ENCODE results near the gene RAB1B.

Gene RAB1B

DNA sequence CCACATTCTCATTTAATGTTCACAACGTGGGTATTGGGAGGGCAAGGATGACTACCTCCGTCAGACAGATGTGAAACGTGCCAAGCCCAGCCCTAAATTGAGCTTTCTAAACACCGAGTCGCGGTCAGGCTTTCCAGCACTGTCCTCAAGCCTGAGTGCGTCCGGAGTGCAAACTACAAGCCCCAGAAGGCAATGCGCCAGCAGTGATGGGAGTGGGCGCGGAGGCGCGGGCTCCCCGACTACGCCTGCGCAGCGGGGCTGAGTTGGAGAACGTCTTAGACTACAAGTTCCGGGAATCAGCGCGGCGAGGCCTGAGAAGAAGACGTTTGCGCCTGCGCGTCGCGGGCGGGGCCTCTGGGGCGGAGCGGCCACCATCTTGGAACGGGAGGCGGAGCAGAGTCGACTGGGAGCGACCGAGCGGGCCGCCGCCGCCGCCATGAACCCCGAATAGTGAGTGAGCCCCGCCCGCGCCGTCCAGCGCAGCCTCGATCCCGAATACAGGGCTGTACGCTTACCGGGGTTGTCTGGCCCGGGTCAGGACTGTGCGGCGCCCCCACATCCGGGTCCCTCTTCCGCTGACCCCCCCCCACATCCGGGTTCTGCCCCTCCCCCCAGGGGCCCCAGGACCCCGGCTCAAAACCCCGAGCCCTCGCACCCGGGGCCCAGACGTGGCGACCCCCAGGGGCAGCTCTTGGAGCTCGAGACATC, at the start of gene RAB1B:
TSS of gene RAB1B (plus strand) at position 396 of the 708 bp plus-strand sequence. CDS start at position 437, 41 bp downstream.
- DNase-seq = peak; percentile 97 to 98

DNA sequence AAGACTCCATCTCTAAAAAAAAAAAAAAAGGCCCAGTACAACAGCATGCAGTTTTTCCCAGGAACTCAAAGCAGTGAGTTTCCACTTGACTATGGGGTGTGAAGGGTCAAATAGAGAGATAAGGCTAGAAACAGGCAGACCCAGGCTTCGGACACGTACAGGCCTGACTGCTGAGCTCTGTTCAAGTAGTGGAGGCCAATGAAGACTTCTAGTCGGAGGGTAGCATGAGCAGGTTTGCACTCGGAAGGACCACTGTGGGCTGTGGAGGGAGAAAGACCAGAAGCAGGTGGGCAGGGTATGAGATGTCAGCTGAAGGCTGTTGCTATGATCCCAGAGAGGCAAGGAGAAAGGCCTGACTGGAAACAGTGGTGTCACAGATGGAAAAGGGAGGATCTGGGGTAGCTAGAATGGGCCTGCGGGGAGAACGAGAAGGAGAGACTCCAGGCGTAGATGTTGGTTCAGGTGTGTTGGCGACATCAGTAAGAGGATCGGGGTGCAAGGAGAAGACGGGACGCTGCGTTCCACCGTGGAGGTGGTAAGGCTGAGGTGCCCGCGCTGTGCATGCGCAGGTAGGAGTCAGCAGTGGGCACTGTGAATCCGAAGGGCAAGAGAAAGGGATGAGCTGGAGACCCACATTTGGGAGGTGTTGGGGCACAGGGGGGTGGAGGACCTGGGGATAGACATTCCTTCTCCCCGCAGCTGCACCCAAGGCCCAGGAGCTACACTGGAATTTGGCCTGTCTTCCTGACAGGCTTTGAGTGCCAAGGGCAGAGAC, 49.4 kb upstream of the RAB1B start:
- DNase-seq = no peak

DNA sequence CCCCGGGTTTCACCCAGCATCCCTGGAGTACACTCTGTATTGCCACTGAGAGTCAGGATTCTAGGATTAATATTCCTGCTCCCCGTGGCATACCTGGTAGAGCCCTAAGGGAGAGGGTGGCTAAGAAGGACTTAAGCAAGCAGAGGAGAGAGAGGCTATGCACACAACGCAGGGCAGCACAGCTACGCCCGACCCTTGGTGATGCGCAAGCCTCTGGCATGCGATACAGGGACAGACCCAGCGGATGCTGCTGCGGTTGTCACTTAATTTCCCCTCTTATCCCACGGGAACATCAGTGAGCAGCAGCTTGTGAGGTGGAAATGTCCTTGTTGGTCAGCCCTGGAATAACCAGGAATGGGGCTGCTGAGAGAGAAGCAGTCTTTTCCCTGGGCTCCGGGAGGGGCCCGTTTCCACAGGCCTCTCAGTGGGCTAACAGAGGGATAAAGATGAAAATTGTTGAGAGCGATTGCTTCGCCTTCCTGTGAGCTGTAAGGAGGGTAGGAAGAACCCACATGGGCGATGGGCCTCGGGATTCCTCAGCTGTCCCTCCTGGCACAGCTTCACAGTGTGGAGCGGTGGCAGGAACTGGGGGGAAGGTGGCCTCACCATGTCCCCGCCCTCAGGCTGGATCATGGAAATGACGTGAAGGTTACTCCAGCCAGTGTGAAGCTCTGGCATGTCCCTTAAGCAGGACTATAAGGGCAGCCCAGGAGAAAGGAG, 48.4 kb upstream of the RAB1B start:
- no peak for DNase-seq

DNA sequence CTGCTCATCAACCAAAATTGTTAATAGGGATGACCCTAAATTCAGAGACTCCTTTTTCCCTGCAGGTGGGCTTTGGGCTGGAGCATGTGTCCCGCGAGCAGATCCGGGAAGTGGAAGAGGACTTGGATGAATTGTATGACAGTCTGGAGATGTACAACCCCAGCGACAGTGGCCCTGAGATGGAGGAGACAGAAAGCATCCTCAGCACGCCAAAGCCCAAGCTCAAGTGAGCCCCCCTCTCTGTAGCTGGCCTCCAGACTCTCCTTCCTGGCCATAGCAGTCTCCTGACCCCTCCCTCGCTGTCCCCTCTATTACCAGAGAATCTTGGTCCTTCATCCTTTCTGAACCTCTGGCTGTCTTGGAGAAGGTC, 47.9 kb upstream of the RAB1B start:
- DNase-seq = no peak

DNA sequence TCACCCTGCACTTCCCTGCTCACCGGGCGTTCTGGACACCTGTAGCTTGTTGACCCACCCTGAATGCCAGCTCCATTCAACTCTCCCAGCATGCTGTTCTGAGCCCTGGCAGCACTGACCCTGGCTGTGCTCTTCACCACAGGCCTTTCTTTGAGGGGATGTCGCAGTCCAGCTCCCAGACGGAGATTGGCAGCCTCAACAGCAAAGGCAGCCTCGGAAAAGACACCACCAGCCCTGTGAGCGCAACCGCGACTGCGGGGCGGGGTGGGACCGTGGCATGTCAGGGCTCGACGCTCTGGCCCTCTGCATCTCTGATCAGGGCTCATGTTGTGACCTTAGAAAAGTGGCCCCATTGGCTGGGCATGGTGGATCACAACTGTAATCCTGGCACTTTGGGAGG, 47.4 kb upstream of the RAB1B start:
- DNase-seq = no peak

DNA sequence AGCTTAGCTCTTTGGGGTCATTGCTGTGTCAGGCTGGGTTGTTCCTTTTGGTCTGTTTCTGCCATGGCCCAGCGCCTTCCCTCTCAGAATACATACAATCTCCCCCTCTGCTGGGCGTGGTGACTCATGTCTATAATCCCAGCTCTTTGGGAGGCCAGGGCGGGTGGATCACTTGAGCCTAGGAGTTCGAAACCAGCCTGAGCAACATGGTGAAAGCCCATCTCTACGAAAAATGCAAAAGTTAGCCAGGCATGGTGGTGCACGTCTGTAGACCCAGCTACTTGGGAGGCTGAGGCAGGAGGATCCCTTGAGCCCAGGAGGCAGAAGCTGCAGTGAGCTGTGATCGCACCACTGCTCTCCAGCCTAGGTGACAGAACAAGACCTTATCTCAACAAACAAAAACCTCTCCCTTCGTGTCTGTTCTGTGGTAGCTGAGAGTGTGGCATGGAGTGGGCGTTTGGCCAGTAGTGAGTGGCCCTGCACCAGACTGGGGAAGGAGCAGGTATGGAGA, 46.7 kb upstream of the RAB1B start:
- no peak for DNase-seq

DNA sequence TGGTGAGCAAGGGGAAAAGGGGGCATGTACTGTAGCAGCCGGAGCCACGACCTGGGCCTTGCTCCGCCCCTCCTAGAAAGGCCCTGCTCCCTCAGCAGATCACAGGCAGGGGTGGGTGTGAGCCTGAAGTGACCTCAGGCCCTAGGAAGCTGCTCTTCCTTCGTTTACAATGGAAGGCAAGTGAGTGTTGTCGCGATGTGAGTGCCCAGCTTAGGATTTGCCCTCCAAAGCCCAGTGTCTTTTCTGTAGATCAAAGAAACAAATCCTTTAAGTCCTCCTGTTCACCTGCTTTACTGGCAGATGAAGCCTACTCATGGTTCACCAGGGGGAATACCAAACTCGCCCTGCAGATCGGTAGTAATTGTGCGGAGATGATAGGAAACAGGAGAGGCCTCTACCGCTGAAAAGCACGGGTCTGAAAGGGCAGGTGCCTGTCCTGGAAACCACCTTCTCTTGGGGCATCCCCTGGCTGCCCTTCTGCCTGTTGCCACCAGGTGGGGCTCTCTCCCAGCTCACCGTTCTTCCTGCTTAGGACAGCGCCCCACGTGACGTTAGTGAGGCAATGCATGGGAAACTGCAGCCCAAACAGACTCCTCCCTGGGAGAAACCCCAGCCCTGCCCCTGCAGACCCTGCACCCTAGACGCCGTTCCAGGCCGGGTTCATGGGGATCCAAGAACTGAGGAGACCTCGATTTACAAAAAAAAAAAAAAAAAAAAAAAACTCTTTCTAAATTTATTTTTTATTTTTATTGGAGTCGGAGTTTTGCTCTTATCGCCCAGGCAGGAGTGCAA, 45.9 kb upstream of the RAB1B start:
- DNase-seq = peak; percentile 89 to 90

DNA sequence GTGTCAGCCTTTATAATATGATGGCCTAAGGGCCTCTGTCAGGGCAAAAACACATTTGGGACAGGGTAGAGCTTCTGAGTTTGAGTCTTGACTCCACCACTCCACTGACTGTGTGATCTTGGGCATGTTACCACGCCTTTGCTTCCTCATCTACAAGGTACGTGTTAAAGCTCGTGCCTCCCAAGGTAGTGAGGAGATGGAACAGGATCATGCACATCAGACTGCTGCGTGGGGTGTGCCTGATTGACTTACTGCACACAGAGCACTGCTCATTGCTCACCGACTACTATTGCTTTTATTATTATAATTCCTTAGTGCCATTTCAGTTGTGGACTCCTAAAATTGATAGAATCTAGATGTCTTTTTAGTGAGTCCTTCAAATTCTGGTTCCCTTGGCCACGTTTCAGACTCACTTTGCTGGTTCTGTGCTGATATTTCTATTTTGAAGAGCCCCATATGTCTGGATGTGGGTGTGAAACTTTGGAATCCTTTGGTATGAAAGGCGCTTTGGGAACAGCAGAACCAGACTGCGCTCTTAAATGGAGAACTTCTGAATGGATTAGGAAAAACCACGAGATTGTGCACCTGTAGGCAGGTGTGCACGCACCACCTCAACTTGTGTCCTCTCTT, 44.1 kb upstream of the RAB1B start:
- DNase-seq = no peak

DNA sequence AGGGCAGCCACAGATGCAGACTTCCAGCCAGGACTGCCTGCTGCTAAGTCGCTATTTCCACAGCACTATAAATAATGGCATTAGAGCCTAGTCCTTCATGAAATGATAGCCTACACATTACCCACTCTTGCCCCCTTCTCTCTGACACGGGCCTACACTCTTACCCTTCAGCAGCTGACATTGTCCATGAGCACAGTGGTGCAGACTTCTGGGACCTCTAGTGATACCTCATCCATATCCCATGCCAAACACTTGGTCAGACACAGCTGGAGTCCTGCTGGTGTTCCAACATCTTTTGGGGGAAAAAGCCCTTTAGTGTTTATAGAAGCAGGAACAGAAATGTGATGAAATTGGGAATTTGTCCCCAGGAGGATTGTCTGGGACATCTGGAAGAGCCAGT, 43.4 kb upstream of the RAB1B start:
- DNase-seq = no peak

DNA sequence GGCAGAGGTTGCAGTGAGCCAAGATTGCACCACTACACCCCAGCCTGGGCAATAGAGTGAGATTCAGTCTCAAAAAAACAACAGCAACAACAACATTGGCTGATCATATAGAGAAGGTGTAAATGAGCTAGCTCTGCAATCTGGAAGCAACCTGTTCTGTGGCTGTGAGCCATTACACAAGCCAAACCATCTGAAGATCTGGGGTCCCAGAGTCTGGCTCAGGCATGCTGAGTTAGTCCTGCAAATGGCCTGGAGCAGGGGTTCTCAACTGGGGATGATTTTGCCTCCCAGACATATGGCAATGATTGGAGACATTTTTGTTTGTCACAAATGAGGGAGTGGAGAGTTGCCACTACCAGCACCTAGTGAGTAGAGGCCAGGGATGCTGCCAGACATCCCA, 42.3 kb upstream of the RAB1B start:
- DNase-seq = no peak

DNA sequence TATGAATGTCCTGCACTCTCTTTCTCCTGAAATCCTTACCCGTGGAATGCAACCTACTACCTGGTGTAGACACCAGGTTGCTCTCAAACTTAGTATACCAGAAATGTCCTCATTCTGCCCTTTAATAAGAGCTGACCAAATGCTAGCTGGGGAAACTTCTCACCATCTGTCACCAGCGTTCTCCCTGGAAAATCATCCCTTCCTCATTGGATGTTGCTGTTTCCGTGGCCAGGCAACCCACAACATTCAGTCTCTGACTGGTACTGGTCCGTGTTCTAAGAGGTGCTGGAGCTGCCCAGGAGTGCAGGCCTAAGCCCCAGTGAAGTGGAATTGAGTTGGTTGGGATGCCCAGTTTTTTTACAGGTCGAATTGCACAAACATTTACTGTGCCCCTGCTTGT, 40.7 kb upstream of the RAB1B start:
- no peak for DNase-seq

DNA sequence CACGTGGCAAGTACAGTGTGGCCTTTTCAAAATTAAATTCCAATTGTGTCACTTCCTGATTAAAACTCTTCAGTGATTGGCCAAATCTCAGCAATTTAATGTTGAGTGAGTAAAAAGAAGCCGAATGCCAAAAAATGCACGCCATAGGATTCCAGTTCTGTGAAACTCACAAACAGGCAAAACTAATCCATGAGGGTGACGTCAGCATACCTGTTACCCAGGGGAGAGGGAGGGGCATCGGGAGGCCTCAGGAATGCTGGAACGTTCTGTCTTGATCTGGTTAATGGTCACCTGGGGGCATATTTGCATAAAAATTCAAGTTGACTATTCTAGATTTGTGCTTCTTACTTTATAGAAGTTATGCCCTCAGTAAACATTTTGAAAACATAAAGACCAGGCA, 39.9 kb upstream of the RAB1B start:
- DNase-seq = no peak

DNA sequence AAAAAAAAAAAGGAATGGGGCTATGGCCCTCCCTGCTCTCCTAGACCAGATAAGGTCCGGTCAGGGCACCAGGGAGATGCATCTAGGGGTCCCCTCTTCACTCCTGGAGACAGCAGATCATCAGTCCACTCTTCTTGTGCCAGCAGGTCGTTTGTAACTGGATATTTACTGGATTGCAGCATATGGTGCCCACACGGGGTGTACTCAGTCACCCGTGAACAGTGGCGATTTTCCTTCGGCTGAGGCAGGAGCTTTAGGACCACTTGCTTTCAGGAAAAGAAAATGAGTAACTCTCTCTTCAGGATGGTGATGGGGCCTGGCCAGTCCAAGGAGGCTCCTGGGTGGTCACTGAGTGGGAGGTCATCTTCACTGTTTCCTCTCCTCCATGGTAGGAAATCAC, 38.3 kb upstream of the RAB1B start:
- DNase-seq = no peak

DNA sequence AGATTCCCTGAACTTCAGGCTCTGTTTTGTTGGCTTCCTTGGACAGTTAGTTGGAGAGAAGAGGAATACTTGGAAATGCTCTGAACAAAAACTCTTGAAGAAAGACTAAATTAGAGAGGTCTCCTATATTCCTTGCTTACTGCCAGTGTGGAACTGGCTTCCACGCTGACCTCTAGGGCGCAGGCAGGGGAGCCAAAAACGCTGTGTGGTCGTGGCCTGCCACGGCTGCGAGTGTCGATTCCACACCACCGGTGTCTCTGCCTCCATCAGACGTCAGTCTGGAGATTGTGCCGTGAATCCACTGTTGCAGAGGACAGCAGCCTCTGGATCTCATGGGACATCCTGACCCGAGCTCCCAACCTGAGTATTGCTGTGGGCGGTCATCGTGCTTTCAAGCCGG, 37.5 kb upstream of the RAB1B start:
- DNase-seq = no peak

DNA sequence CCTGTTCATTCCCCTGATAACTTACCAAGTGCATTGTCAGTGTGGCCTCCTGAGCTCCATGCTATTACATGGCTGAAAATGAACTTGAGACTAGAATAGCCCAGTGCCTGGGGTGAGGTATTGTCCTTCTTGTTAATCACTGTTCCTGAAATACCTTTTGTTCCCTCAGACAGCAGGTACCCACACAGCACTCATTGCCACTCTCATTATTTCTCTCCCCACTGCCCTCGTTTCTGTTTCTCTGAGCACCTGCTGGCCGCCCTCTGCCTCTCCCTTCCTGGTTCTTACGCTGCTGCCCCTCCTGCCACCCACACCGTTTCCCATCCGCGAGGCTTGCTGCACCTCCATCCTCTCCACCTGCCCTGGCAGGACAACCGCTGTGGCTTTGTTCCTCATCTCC, 36.9 kb upstream of the RAB1B start:
- DNase-seq = no peak

DNA sequence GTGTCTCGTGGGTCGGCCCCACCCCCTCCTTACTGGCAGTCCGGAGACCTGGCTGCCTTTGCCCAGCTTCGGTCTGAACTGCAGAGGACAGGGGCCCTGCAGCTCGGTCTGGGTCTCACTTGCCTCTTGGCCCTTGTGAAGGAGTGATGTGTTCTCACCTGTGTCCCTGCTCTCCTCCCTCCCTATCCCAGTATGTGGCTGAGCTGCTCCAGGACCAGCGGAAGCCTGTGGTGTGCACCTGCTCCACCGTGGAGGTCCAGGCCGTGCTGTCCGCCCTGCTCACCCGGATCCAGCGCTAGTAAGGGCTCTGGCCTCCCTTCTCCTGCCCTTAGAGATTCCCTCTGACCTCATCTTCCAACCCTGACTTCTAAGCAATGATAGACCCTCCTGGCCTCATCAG, 35.7 kb upstream of the RAB1B start:
- DNase-seq = no peak

DNA sequence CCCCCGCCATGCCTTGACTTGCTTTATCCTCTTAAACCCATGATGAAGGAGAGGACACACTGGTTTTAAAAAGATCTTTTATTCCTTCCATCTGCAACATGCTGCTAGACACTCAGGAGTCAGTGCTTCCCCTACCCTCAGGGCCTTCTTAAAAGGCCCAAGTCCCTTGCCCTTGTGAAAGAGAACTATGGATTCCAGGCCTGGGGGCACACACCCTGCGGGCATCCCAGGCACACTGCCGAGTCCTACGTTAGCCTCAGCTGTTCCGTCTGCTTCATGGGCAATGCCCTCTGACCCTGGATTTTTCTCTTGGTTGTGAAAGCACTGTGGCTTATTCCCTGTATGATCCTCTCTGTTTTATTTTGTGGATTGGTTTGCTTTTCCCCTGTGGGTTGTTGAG, 35.1 kb upstream of the RAB1B start:
- DNase-seq = no peak

DNA sequence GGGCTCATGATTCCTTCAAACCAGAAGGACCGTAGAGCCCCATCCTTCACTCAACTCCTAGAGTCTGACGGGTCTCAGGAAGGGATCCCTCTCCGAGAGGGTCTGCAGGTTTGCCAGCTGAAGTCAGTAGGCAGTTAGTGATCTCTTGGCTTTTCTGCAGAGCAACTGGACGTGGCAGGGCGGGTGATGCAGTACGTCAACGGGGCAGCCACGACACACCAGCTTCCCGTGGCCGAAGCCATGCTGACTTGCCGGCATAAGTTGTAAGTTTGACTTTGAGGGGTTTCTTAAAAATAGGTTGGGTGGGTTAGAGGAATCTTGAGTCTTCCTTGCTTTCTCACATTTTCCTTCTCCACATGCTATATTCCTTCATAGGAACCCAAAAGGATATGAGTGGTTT, 33.3 kb upstream of the RAB1B start:
- DNase-seq = no peak

DNA sequence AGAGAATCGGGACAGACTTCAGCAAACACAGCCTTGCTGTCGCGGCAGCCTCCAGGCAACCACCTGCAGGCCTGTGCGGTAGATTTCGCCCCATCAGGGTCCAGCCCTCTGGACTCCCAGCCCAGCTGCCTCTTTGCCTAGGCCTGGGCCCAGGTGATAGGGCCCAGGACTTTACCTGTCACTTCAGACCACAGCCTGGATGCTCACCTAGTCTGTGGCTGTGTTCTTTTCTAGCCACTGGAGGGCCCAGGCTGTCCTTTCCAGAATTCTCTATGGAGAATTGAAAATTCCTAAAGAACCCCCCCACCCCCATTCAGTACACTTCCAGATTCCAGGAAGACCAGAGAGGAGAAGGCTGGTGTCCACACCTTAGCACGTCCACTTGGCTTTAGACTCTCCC, 30.6 kb upstream of the RAB1B start:
- no peak for DNase-seq

DNA sequence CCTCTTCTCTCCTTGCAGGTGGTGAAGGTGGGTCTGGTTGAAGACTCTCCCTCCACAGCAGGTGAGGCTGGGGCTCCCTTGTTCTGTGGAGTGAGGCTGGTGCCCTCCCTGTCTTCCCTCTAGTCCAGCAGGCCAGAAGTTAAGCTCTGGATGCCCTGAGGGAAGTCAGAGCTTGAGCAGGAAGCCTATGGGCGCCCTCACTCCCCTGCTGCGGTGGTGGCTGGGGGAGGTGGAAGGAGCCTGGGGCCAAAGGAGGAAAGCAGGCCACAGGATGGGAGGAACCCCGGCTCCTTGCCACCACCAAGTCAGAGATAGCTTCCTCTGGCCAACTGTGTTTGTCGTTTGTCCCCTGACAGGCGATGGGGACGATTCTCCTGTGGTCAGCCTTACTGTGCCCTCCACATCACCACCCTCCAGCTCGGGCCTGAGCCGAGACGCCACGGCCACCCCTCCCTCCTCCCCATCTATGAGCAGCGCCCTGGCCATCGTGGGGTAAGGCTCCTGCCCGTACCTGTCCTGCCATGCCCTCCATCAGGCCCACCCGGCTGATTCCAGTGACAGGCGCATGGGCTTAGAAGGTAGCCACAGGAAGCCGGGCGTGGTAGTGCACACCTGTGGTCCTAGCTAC, 29.5 kb upstream of the RAB1B start:
- peak; percentile 31 to 33 for DNase-seq

DNA sequence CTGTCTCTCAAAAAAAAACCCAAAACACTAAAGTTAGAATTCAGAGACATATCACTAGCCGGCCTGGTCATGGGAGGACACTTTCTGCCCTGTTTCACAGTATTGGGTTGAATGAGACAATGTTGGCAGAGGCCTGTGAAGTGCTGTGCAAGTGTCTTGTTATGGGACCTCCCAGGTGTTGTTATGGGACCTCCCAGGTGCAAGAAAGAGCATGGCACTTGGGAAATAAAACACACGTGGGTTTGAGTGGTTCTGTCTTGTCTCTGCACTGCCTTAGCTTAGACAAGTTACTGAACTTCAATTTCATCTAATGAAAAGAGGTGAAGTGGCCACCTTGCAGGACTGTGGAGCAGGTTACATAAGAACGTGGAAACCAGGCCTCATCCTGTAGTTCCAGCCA, 28.9 kb upstream of the RAB1B start:
- no peak for DNase-seq

Measured in Kasumi-1 (cell line).